ENCODE data around the gene PALM2AKAP2.

DNA sequence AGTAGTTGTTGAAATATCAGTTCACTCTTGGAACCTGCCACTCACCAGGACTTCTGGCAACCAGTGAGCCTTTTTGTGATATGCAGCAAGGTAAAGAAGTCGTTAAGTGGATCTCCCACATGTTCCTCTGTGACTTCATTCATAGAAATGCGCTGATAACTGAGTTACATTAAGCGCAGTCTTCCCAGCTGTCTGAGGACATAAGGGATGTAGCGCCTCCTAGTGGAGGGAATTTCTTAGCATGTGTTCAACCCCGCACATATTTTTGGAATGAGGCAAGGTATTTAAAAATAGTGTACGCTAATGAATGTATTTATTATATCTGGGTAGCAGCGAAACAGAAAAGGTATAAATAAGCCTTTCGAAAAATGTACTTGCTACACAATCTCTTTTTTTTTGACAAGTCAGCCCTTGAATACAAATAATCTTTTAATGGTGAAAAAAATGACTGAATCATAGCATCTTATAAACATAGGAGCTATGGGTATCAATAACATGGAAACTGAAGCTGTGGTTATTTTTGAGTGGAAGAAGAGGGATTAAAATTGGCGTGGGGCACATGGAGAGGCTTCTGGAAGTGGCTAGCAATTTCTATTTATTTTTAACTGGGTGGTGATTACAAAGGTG lies 38.0 kb downstream of the PALM2AKAP2 start:
- TF ChIP-seq, protein P1, sequence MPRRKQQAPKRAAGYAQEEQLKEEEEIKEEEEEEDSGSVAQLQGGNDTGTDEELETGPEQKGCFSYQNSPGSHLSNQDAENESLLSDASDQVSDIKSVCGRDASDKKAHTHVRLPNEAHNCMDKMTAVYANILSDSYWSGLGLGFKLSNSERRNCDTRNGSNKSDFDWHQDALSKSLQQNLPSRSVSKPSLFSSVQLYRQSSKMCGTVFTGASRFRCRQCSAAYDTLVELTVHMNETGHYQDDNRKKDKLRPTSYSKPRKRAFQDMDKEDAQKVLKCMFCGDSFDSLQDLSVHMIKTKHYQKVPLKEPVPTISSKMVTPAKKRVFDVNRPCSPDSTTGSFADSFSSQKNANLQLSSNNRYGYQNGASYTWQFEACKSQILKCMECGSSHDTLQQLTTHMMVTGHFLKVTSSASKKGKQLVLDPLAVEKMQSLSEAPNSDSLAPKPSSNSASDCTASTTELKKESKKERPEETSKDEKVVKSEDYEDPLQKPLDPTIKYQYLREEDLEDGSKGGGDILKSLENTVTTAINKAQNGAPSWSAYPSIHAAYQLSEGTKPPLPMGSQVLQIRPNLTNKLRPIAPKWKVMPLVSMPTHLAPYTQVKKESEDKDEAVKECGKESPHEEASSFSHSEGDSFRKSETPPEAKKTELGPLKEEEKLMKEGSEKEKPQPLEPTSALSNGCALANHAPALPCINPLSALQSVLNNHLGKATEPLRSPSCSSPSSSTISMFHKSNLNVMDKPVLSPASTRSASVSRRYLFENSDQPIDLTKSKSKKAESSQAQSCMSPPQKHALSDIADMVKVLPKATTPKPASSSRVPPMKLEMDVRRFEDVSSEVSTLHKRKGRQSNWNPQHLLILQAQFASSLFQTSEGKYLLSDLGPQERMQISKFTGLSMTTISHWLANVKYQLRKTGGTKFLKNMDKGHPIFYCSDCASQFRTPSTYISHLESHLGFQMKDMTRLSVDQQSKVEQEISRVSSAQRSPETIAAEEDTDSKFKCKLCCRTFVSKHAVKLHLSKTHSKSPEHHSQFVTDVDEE (CRISPR knock-in tag; IDR thresholded peaks at IDR 0.05), result no peak
- TF ChIP-seq OSR1 (CRISPR knock-in tag; IDR thresholded peaks at IDR 0.05) (no peak), RARB (CRISPR knock-in tag; IDR thresholded peaks at IDR 0.05) (no peak), ESRRG (CRISPR knock-in tag; IDR thresholded peaks at IDR 0.05) (no peak), ZNF8 (CRISPR knock-in tag; IDR thresholded peaks at IDR 0.05) (no peak), TOX (CRISPR knock-in tag; IDR thresholded peaks at IDR 0.05; ENCODE audit: borderline replicate concordance) (no peak), ZNF70 (CRISPR knock-in tag; IDR thresholded peaks at IDR 0.05) (no peak), PPARA (CRISPR knock-in tag; IDR thresholded peaks at IDR 0.05; ENCODE audit: borderline replicate concordance) (no peak), ARNTL (CRISPR knock-in tag; IDR thresholded peaks at IDR 0.05; ENCODE audit: borderline replicate concordance, low read depth) (no peak)
- TF ChIP-seq, protein P2, sequence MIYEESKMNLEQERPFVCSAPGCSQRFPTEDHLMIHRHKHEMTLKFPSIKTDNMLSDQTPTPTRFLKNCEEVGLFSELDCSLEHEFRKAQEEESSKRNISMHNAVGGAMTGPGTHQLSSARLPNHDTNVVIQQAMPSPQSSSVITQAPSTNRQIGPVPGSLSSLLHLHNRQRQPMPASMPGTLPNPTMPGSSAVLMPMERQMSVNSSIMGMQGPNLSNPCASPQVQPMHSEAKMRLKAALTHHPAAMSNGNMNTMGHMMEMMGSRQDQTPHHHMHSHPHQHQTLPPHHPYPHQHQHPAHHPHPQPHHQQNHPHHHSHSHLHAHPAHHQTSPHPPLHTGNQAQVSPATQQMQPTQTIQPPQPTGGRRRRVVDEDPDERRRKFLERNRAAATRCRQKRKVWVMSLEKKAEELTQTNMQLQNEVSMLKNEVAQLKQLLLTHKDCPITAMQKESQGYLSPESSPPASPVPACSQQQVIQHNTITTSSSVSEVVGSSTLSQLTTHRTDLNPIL (CRISPR knock-in tag; IDR thresholded peaks at IDR 0.05; ENCODE audit: low read depth), result peak; percentile 87
- TF ChIP-seq, protein P3, sequence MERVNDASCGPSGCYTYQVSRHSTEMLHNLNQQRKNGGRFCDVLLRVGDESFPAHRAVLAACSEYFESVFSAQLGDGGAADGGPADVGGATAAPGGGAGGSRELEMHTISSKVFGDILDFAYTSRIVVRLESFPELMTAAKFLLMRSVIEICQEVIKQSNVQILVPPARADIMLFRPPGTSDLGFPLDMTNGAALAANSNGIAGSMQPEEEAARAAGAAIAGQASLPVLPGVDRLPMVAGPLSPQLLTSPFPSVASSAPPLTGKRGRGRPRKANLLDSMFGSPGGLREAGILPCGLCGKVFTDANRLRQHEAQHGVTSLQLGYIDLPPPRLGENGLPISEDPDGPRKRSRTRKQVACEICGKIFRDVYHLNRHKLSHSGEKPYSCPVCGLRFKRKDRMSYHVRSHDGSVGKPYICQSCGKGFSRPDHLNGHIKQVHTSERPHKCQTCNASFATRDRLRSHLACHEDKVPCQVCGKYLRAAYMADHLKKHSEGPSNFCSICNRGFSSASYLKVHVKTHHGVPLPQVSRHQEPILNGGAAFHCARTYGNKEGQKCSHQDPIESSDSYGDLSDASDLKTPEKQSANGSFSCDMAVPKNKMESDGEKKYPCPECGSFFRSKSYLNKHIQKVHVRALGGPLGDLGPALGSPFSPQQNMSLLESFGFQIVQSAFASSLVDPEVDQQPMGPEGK (CRISPR knock-in tag; IDR thresholded peaks at IDR 0.05; ENCODE audit: borderline replicate concordance), result 0 out of 2 replicates have a peak, but pooled peaks have one; percentile 52
- TF ChIP-seq, protein P4, sequence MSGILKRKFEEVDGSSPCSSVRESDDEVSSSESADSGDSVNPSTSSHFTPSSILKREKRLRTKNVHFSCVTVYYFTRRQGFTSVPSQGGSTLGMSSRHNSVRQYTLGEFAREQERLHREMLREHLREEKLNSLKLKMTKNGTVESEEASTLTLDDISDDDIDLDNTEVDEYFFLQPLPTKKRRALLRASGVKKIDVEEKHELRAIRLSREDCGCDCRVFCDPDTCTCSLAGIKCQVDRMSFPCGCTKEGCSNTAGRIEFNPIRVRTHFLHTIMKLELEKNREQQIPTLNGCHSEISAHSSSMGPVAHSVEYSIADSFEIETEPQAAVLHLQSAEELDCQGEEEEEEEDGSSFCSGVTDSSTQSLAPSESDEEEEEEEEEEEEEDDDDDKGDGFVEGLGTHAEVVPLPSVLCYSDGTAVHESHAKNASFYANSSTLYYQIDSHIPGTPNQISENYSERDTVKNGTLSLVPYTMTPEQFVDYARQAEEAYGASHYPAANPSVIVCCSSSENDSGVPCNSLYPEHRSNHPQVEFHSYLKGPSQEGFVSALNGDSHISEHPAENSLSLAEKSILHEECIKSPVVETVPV (CRISPR knock-in tag; IDR thresholded peaks at IDR 0.05), result no peak

Data from SK-N-SH treated with all-trans-retinoic acid at 6 μM for 48 hours (cell line).